Measurements from ENCODE around the gene E2F1.

The E2F1 gene

GRCh38 chr20:33646191-33646590 is 40.0 kb downstream of the E2F1 start:
- Histone ChIP-seq H3K9ac (ENCODE audit: low read depth, low read length) (no peak overlapping the region), H3K4me3 (ENCODE audit: low read depth in 1 of 2, low read length in 2 of 2) (no peak overlapping the region), H3K4me2 (ENCODE audit: insufficient read depth, low read length) (no peak overlapping the region), H2AFZ (ENCODE audit: low read depth, low read length) (no peak overlapping the region), H3K4me1 (ENCODE audit: insufficient read depth, low read length) (no peaks in the 10 kb centered on the region), H3K27ac (ENCODE audit: low read length) (no peak overlapping the region), H3K9me3 (ENCODE audit: insufficient read depth, low read length, severe bottlenecking) (no peaks in the 10 kb centered on the region), H3K36me3 (ENCODE audit: insufficient read depth, low read length) (peaks cover 45% of the 10 kb centered on the region), H3K27me3 (ENCODE audit: insufficient read depth, low read length, poor library complexity) (no peaks in the 10 kb centered on the region), H4K20me1 (ENCODE audit: insufficient read depth, low read length) (peaks cover 9% of the 10 kb centered on the region; the same call in 1 of the 2 replicates), H3K79me2 (ENCODE audit: insufficient read depth, low read length) (no peaks in the 10 kb centered on the region)
- TF ChIP-seq CTCF (IDR thresholded peaks at IDR 0.05; ENCODE audit: borderline replicate concordance, extremely low read depth, low read length, poor library complexity, severe bottlenecking) (no peak), EZH2 (IDR thresholded peaks at IDR 0.05; ENCODE audit: borderline replicate concordance, low read depth, low read length, severe bottlenecking) (no peak)
- no peak for ATAC-seq (ENCODE audit: insufficient read depth, low read depth)
- DNase-seq, result no peak

- H3K36me3 ChIP-seq (ENCODE audit: insufficient read depth, low read length), result peaks cover 52% of the 10 kb centered on the region
- no peak overlapping the region for H2AFZ ChIP-seq (ENCODE audit: low read depth, low read length)
- ATAC-seq (ENCODE audit: insufficient read depth, low read depth) (no peak), DNase-seq (no peak)
- H3K27ac ChIP-seq (ENCODE audit: low read length), result no peak overlapping the region
- H4K20me1 ChIP-seq (ENCODE audit: insufficient read depth, low read length), result peaks cover 9% of the 10 kb centered on the region; the same call in 1 of the 2 replicates
- H3K4me3 ChIP-seq (ENCODE audit: low read depth in 1 of 2, low read length in 2 of 2), result no peak overlapping the region
- no peaks in the 10 kb centered on the region for H3K4me1 ChIP-seq (ENCODE audit: insufficient read depth, low read length)
- TF ChIP-seq CTCF (IDR thresholded peaks at IDR 0.05; ENCODE audit: borderline replicate concordance, extremely low read depth, low read length, poor library complexity, severe bottlenecking) (no peak), EZH2 (IDR thresholded peaks at IDR 0.05; ENCODE audit: borderline replicate concordance, low read depth, low read length, severe bottlenecking) (no peak)
- H3K9me3 ChIP-seq (ENCODE audit: insufficient read depth, low read length, severe bottlenecking), result no peaks in the 10 kb centered on the region
- H3K79me2 ChIP-seq (ENCODE audit: insufficient read depth, low read length), result no peaks in the 10 kb centered on the region
- no peaks in the 10 kb centered on the region for H3K27me3 ChIP-seq (ENCODE audit: insufficient read depth, low read length, poor library complexity)
- H3K4me2 ChIP-seq (ENCODE audit: insufficient read depth, low read length), result no peak overlapping the region
- H3K9ac ChIP-seq (ENCODE audit: low read depth, low read length), result no peak overlapping the region
Measured at GRCh38 chr20:33645396-33645795, 40.8 kb downstream of the E2F1 start.

- Histone ChIP-seq H3K36me3 (ENCODE audit: insufficient read depth, low read length) (peaks cover 55% of the 10 kb centered on the region), H3K9me3 (ENCODE audit: insufficient read depth, low read length, severe bottlenecking) (no peaks in the 10 kb centered on the region), H3K79me2 (ENCODE audit: insufficient read depth, low read length) (no peaks in the 10 kb centered on the region), H3K27me3 (ENCODE audit: insufficient read depth, low read length, poor library complexity) (no peaks in the 10 kb centered on the region), H3K27ac (ENCODE audit: low read length) (no peak overlapping the region), H3K4me2 (ENCODE audit: insufficient read depth, low read length) (no peak overlapping the region), H3K4me3 (ENCODE audit: low read depth in 1 of 2, low read length in 2 of 2) (no peak overlapping the region), H4K20me1 (ENCODE audit: insufficient read depth, low read length) (peaks cover 8% of the 10 kb centered on the region; the same call in 1 of the 2 replicates), H3K4me1 (ENCODE audit: insufficient read depth, low read length) (no peaks in the 10 kb centered on the region), H2AFZ (ENCODE audit: low read depth, low read length) (no peak overlapping the region), H3K9ac (ENCODE audit: low read depth, low read length) (no peak overlapping the region)
- ATAC-seq (ENCODE audit: insufficient read depth, low read depth) (no peak), DNase-seq (no peak)
- TF ChIP-seq EZH2 (IDR thresholded peaks at IDR 0.05; ENCODE audit: borderline replicate concordance, low read depth, low read length, severe bottlenecking), result no peak
- TF ChIP-seq CTCF (IDR thresholded peaks at IDR 0.05; ENCODE audit: borderline replicate concordance, extremely low read depth, low read length, poor library complexity, severe bottlenecking), result no peak
Measured at GRCh38 chr20:33645072-33645358, 41.2 kb downstream of the E2F1 start.

All from DND-41 (cell line).